Sigmoid colon (tissue), 7 donors: ENCODE measurements around the gene HOXA10. TPM values are rescaled to one million over a fixed set of nuclear protein-coding genes. Genes with fewer than 3 reads are reported as not detected.

Experiments used
- DNase-seq: peaks from one replicate; pipeline ENCODE4 v3.0.0-alpha.2; 2019
- H3K27ac ChIP-seq, 4 donors: fragments of 200-600 bp; sonication (generic); one replicate each; pipeline ENCODE4 v1.5.1; 2016 to 2019; ENCODE audit warnings: mild to moderate bottlenecking in 1 of 4
- H3K27me3 ChIP-seq, 3 donors: fragments of 200-600 bp; sonication (generic); one replicate each; pipeline ENCODE4 v1.5.1; 2019; ENCODE audit warnings: mild to moderate bottlenecking in 1 of 3
- H3K36me3 ChIP-seq, 4 donors: fragments of 200-600 bp; sonication (generic); one replicate each; pipeline ENCODE4 v1.5.1; 2016 to 2019
- H3K4me1 ChIP-seq, 4 donors: fragments of 200-600 bp; sonication (generic); one replicate each; pipeline ENCODE4 v1.5.1; 2017 to 2019
- H3K4me3 ChIP-seq, 4 donors: fragments of 200-600 bp; sonication (generic); one replicate each; pipeline ENCODE4 v1.5.1; 2017 to 2019; ENCODE audit warnings: mild to moderate bottlenecking in 2 of 4, moderate library complexity in 1 of 4
- H3K9me3 ChIP-seq, 4 donors: fragments of 200-600 bp in 3 of 4; sonication (generic) in 3 of 4; one replicate each; pipeline versions ENCODE4 v1.5.1 to v1.6.1; 2013 to 2019
- EP300 ChIP-seq, 4 donors: sonication (generic); formaldehyde crosslinking; IDR thresholded peaks; one replicate each; pipeline ENCODE4 v1.6.1; 2017; ENCODE audit warnings: antibody characterized with exemption in 4 of 4
- POLR2A ChIP-seq, 2 donors: fragments of 450-650 bp; IDR thresholded peaks; one replicate each; pipeline ENCODE4 v1.6.1; 2016; ENCODE audit warnings: antibody characterized with exemption in 2 of 2, mild to moderate bottlenecking in 2 of 2, moderate library complexity in 2 of 2
- POLR2AphosphoS5 ChIP-seq, 4 donors: sonication (generic); formaldehyde crosslinking; IDR thresholded peaks; one replicate each; pipeline ENCODE4 v1.6.1; 2017; ENCODE audit warnings: antibody characterized with exemption in 4 of 4
- WGBS, 2 donors: extraction: QIAGEN DNeasy Blood & Tissue Kit; methylation state at CpG; one replicate each; pipeline ENCODE4 v1.1.7; 2013; 5-methylcytosine and 5-hydroxymethylcytosine counted together
- intact Hi-C: fragments of 100-400 bp; cut with DNase I; formaldehyde crosslinking; loops from one replicate; pipeline ENCODE4 v1.15.1; 2023
- polyA plus RNA-seq, 3 donors: library from polyadenylated mRNA; stranded (reverse); fragments of 200-250 nt; gene quantifications; one replicate each; pipeline ENCODE4 v1.2.3, GENCODE V29; 2013
- total RNA-seq, 4 donors: library from RNA; depleted of rRNA; stranded (reverse); fragments of >200 nt; gene quantifications; one replicate each; pipeline ENCODE4 v1.1.0, GENCODE V29; 2016
- TF ChIP-seq, protein P1 (sequence below), 4 experiments: fragments of 450-650 bp in 3 of 4; fragments of 200-600 bp in 1 of 4; IDR thresholded peaks; one replicate each; pipeline ENCODE4 v1.5.1; 2016 to 2019; ENCODE audit warnings: antibody characterized with exemption in 4 of 4, mild to moderate bottlenecking in 3 of 4, moderate library complexity in 2 of 4
- donor health status: healthy with polysubstance abuse.
- donor health status: Bipolar disorder and iron deficiency.
- donor health status: healthy.

The HOXA10 gene
- total and polyA plus RNA-seq, 7 donors: 22.2 to 64.0 (median 55.1) TPM

DNA sequence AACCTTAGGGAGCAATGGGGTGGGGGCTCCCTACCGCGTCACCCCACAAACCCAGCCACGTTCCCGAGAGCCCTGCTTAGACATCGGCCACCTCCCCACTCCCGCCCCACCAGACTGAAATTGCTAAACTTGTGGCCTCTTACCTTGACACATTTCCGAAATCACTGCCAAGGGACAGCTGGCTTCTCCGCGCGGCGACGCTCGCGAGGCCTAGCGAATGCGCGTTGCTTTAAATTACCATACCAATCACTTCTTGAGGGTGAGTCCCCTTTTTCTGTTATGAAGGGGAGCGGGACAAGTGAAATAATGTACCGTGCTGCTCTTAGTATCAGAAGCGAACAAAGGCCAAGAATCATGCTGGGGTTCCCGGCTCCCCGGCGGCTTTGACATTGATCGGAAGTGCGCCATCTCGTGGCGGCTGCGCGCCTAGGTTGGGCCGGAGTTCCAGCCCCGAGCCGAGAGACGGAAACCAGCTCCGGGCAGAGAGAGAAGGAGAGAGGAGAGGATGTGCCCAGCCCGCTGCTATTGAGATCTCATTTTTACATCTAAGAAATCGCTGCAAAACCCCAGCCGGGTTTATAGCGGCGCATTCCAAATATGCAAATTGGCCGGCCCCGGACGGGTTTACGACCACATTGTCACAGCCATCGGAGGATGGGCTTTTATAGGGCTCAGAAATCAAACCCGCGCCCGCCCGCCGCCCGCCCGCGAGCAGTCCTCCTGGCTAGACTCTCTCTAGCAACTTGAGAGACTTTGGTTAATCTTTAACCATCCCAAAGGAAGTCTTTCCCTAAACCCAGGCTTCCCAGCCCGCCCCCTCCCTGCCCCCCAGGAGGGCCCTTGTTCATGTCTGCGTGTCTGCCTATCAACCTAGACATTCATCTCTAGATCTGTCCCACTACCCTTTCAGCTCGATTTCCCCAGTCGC is 5.6 kb upstream of the HOXA10 start:
- peak; percentile 93 for DNase-seq
- Histone ChIP-seq H3K36me3 (no peaks in the 10 kb centered on the region), H3K4me3 (peak overlapping the region; percentile 48 to 85 (median 82)), H3K4me1 (peaks cover 3 to 56% (median 46%) of the 10 kb centered on the region in 4 donors), H3K9me3 (no peaks in the 10 kb centered on the region), H3K27me3 (peaks cover 0 to 9% (median 0%) of the 10 kb centered on the region in 3 donors), H3K27ac (peak overlapping the region in 3 of 4 donors; percentile 97 to 98 (median 98))
- intact Hi-C loops: no loop called here
- WGBS, 2 donors: 4 to 13% methylated on average over 56 of the region's 56 CpGs
- TF ChIP-seq, protein P1, sequence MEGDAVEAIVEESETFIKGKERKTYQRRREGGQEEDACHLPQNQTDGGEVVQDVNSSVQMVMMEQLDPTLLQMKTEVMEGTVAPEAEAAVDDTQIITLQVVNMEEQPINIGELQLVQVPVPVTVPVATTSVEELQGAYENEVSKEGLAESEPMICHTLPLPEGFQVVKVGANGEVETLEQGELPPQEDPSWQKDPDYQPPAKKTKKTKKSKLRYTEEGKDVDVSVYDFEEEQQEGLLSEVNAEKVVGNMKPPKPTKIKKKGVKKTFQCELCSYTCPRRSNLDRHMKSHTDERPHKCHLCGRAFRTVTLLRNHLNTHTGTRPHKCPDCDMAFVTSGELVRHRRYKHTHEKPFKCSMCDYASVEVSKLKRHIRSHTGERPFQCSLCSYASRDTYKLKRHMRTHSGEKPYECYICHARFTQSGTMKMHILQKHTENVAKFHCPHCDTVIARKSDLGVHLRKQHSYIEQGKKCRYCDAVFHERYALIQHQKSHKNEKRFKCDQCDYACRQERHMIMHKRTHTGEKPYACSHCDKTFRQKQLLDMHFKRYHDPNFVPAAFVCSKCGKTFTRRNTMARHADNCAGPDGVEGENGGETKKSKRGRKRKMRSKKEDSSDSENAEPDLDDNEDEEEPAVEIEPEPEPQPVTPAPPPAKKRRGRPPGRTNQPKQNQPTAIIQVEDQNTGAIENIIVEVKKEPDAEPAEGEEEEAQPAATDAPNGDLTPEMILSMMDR (IDR thresholded peaks at IDR 0.05): peak in 3 of 4 experiments; percentile 89 to 96 (median 92)
- TF ChIP-seq POLR2AphosphoS5 (IDR thresholded peaks at IDR 0.05) (peak; percentile 65 to 84 (median 70)), POLR2A (IDR thresholded peaks at IDR 0.05) (peak; percentile 53 to 60), EP300 (IDR thresholded peaks at IDR 0.05) (no peak)

DNA sequence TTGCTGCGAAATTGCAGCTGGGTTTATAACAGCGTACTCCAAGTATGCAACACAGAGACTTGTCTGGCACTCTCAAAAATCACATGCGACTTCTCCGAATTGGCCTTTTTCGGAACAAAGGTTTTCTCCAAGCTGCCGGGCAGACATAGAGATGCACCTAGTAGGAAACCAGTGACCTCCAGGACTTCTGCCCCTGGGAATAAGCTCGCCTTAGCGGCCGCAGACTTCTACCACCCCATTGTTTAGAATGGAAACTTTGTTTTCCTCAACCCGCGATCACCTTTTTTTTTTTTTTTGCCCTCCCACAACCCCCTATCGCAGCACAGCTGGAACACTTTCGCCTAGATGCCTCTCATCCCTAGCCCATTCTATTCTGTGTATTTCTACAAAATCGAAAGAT is 4.9 kb upstream of the HOXA10 start:
- peaks cover 0 to 6% (median 0%) of the 10 kb centered on the region in 3 donors for H3K27me3 ChIP-seq
- no peaks in the 10 kb centered on the region for H3K36me3 ChIP-seq
- peak overlapping the region in 3 of 4 donors; percentile 97 to 98 (median 98) for H3K27ac ChIP-seq
- no peaks in the 10 kb centered on the region for H3K9me3 ChIP-seq
- peak; percentile 65 for DNase-seq
- H3K4me1 ChIP-seq: peaks cover 3 to 63% (median 49%) of the 10 kb centered on the region in 4 donors
- no peak for TF ChIP-seq POLR2AphosphoS5 (IDR thresholded peaks at IDR 0.05)
- TF ChIP-seq, protein P1 (IDR thresholded peaks at IDR 0.05): no peak
- no peak for TF ChIP-seq EP300 (IDR thresholded peaks at IDR 0.05)
- TF ChIP-seq POLR2A (IDR thresholded peaks at IDR 0.05): no peak
- 13 to 51% methylated on average over 14 of the region's 14 CpGs for WGBS, 2 donors
- peak overlapping the region; percentile 48 to 85 (median 82) for H3K4me3 ChIP-seq
- intact Hi-C loops: no loop called here

DNA sequence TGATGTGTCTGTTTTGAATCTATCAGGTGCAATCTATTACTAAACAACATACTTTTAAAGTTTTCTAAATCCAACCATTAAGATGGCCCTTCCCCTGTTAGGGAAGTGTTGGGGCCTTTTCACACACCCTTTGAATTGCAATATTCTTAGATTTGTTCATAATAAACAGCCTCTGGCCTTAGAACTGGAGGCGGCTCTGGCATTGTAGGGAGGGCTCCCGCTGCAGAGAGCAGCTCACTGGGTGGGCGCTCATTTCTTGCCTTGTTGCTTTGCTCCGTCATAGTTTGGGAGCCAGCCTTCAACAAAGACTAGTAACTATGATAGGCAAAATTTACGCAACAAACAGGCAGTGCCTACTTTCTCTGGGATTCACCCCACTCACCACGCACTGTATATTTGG is 4.2 kb upstream of the HOXA10 start:
- Histone ChIP-seq H3K4me1 (peaks cover 0 to 66% (median 49%) of the 10 kb centered on the region in 4 donors), H3K9me3 (no peaks in the 10 kb centered on the region), H3K27me3 (peaks cover 0 to 6% (median 0%) of the 10 kb centered on the region in 3 donors), H3K27ac (peak overlapping the region in 3 of 4 donors; percentile 97 to 98 (median 98)), H3K36me3 (no peaks in the 10 kb centered on the region), H3K4me3 (peak overlapping the region; percentile 48 to 85 (median 82))
- 9 to 55% methylated on average over 6 of the region's 6 CpGs for WGBS, 2 donors
- intact Hi-C loops: no loop called here
- TF ChIP-seq EP300 (IDR thresholded peaks at IDR 0.05) (no peak), POLR2A (IDR thresholded peaks at IDR 0.05) (peak in 1 of 2 donors; percentile 61), POLR2AphosphoS5 (IDR thresholded peaks at IDR 0.05) (peak; percentile 22 to 69 (median 34))
- TF ChIP-seq, protein P1 (IDR thresholded peaks at IDR 0.05): no peak
- peak; percentile 83 for DNase-seq

DNA sequence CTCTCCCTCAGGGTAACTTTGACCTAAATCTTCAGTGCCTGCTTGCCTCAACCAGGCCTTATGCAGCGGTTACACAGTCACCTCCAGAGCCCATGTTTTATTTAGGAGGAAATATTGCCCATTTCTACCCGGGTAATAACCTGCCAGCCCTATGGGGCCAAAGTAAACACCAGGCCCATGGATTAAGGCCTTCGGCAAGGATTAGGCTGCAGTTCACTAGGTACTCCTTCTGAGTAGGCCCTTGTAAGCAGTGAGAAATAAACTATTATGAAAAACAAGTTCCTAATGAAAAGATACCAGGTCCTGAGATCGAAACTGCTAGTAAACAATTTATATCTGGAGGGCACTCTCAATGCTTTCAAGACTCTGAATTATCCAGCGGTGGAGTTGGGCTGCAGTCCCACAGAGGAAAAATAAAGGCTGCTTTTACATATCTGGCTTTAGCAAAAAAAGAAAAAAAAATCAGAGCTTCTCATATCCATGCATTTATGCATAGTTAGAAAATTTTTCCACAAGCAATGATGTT is 3.7 kb upstream of the HOXA10 start:
- peak overlapping the region in 3 of 4 donors; percentile 97 to 98 (median 98) for H3K27ac ChIP-seq
- 9 to 50% methylated on average over 5 of the region's 5 CpGs for WGBS, 2 donors
- no peak for DNase-seq
- peaks cover 0 to 3% (median 0%) of the 10 kb centered on the region in 3 donors for H3K27me3 ChIP-seq
- TF ChIP-seq, protein P1 (IDR thresholded peaks at IDR 0.05): no peak
- no peak for TF ChIP-seq EP300 (IDR thresholded peaks at IDR 0.05)
- TF ChIP-seq POLR2AphosphoS5 (IDR thresholded peaks at IDR 0.05): no peak
- no peak for TF ChIP-seq POLR2A (IDR thresholded peaks at IDR 0.05)
- H3K9me3 ChIP-seq: no peaks in the 10 kb centered on the region
- H3K4me1 ChIP-seq: peaks cover 0 to 61% (median 45%) of the 10 kb centered on the region in 4 donors
- intact Hi-C loops: no loop called here
- peak overlapping the region; percentile 48 to 85 (median 82) for H3K4me3 ChIP-seq
- no peaks in the 10 kb centered on the region for H3K36me3 ChIP-seq
